GM12878 (cell line): Measurements from ENCODE around the gene ACVR2A.

Source experiments
- ATF7 ChIP-seq: fragments of 450-650 bp; IDR thresholded peaks from 2 replicates; pipeline ENCODE4 v1.6.1; 2016; ENCODE audit warnings: low read depth, mild to moderate bottlenecking
- CHD2 ChIP-seq: IDR thresholded peaks from 2 replicates; pipeline ENCODE4 v1.6.1; 2011; ENCODE audit warnings: low read depth, low read length, improper control_type of control experiment, borderline replicate concordance
- E2F4 ChIP-seq: IDR thresholded peaks from 2 replicates; pipeline ENCODE4 v1.6.1; 2012; ENCODE audit warnings: low read depth, low read length, improper control_type of control experiment
- EP300 ChIP-seq, 2 experiments: fragments of 150-350 bp in 1 of 2; IDR thresholded peaks; 2 replicates each; pipeline ENCODE4 v1.6.1; 2011 to 2012; ENCODE audit warnings: low read depth in 2 of 2, low read length in 2 of 2, borderline replicate concordance in 1 of 2, improper control_type of control experiment in 1 of 2, inconsistent platforms in 1 of 2; ENCODE audit not compliant: control insufficient read depth in 1 of 2
- IKZF1 ChIP-seq: fragments of 450-650 bp; conservative IDR thresholded peaks from 2 replicates; pipeline ENCODE4 v1.6.1; 2017; ENCODE audit warnings: antibody characterized with exemption, mild to moderate bottlenecking
- POLR2AphosphoS5 ChIP-seq: IDR thresholded peaks from 2 replicates; pipeline ENCODE4 v1.6.1; 2011; ENCODE audit warnings: mild to moderate bottlenecking, low read length, inconsistent platforms
- TARDBP ChIP-seq: IDR thresholded peaks from 2 replicates; pipeline ENCODE4 v1.6.1; 2016; ENCODE audit warnings: borderline replicate concordance
- TF ChIP-seq, protein P1 (sequence below), 3 experiments: IDR thresholded peaks in 2 of 3; conservative IDR thresholded peaks in 1 of 3; 2 replicates each; pipeline ENCODE4 v1.5.1; 2011; ENCODE audit warnings: low read depth in 3 of 3, low read length in 3 of 3, mild to moderate bottlenecking in 3 of 3, control low read depth in 2 of 3, moderate library complexity in 2 of 3, inconsistent platforms in 1 of 3, mixed read lengths in 1 of 3; ENCODE audit not compliant: control insufficient read depth in 2 of 3, insufficient read depth in 1 of 3; ENCODE audit errors: extremely low read depth in 1 of 3
- TF ChIP-seq, protein P2 (sequence below): IDR thresholded peaks from 2 replicates; pipeline ENCODE4 v1.6.1; 2012; ENCODE audit warnings: low read depth, low read length, improper control_type of control experiment

DNA sequence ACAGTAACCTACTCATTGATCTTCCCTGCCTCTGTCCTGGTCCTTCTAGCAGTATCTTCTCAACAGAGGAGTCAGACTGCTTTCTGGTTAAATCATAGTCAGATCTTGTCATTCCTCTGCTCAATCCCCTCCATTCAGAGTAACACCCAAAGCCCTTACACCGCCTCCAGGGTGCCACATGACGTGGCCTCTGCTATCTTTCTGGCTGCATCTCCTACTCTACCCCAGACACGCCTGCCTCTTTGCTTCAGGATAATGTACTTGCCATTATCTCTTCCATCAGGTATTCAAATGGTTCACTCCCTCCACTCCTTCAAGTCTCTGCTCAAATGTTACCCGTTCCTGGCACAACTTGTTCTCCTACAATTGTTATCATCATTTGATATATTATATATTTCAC is 36.3 kb upstream of the ACVR2A start:
- TF ChIP-seq, protein P1, sequence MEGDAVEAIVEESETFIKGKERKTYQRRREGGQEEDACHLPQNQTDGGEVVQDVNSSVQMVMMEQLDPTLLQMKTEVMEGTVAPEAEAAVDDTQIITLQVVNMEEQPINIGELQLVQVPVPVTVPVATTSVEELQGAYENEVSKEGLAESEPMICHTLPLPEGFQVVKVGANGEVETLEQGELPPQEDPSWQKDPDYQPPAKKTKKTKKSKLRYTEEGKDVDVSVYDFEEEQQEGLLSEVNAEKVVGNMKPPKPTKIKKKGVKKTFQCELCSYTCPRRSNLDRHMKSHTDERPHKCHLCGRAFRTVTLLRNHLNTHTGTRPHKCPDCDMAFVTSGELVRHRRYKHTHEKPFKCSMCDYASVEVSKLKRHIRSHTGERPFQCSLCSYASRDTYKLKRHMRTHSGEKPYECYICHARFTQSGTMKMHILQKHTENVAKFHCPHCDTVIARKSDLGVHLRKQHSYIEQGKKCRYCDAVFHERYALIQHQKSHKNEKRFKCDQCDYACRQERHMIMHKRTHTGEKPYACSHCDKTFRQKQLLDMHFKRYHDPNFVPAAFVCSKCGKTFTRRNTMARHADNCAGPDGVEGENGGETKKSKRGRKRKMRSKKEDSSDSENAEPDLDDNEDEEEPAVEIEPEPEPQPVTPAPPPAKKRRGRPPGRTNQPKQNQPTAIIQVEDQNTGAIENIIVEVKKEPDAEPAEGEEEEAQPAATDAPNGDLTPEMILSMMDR (IDR thresholded peaks at IDR 0.05 in 2 of 3, conservative IDR thresholded peaks at IDR 0.05 in 1 of 3; ENCODE audit: control insufficient read depth in 2 of 3, extremely low read depth in 1 of 3, insufficient read depth in 1 of 3, low read depth in 3 of 3, low read length in 3 of 3) = no peak
- TF ChIP-seq CHD2 (no peak), E2F4 (no peak), IKZF1 (no peak), ATF7 (no peak), POLR2AphosphoS5 (no peak), TARDBP (no peak), EP300 (IDR thresholded peaks at IDR 0.05; ENCODE audit: borderline replicate concordance in 1 of 2, control insufficient read depth in 1 of 2, low read depth in 2 of 2, low read length in 2 of 2) (no peak)
- TF ChIP-seq, protein P2, sequence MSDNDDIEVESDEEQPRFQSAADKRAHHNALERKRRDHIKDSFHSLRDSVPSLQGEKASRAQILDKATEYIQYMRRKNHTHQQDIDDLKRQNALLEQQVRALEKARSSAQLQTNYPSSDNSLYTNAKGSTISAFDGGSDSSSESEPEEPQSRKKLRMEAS = no peak
